ENCODE results near the gene ARHGAP31. TPM values are rescaled to one million over a fixed set of nuclear protein-coding genes. Genes with fewer than 3 reads are reported as not detected.
A peak's percentile ranks its signal among the peaks of the same experiment; 100 is the strongest.
"Not testable (repeated sequence)": the region's sequence is repeated elsewhere in the genome, so short reads cannot be mapped to it uniquely, and the experiment has no call there.

Gene ARHGAP31
- total RNA-seq, 2 experiments from 2014 or later, result 1.6 to 1.7 TPM

GRCh38 chr3:119352034-119352609, 57.9 kb downstream of the ARHGAP31 start:
- H3K4me3 Mint-ChIP-seq, result peak overlapping the region; percentile 2
- H3K27ac Mint-ChIP-seq, result no peak overlapping the region
- POLR2A ChIA-PET, result interaction anchor here (1.3 to 1.9 kb wide), 2 partner anchors 58 to 111 kb away, joined by 4 to 9 read pairs; partner anchors contain the start of genes ARHGAP31 and B4GALT4
- ATAC-seq (ENCODE audit: low read depth) (peak; percentile 78), DNase-seq (no peak)
- no peaks in the 10 kb centered on the region for H3K9me3 Mint-ChIP-seq
- H3K36me3 Mint-ChIP-seq, result no peaks in the 10 kb centered on the region
- H3K4me1 Mint-ChIP-seq, result peaks cover 19% of the 10 kb centered on the region
- peaks cover 9% of the 10 kb centered on the region for H3K27me3 Mint-ChIP-seq

GRCh38 chr3:119352863-119353527, 58.8 kb downstream of the ARHGAP31 start:
- Mint-ChIP-seq H3K27ac (no peak overlapping the region), H3K4me3 (no peak overlapping the region), H3K9me3 (no peaks in the 10 kb centered on the region), H3K4me1 (peaks cover 20% of the 10 kb centered on the region), H3K36me3 (no peaks in the 10 kb centered on the region), H3K27me3 (peaks cover 9% of the 10 kb centered on the region)
- POLR2A ChIA-PET, result interaction anchor here (1.3 to 1.9 kb wide), 2 partner anchors 59 to 112 kb away, joined by 4 to 9 read pairs; partner anchors contain the start of genes ARHGAP31 and B4GALT4
- DNase-seq (no peak), ATAC-seq (ENCODE audit: low read depth) (peak; percentile 49)

- H3K4me1 Mint-ChIP-seq, result peaks cover 20% of the 10 kb centered on the region
- POLR2A ChIA-PET; H3K9me3 Mint-ChIP-seq; ATAC-seq (ENCODE audit: low read depth); DNase-seq; H3K36me3 Mint-ChIP-seq; H3K4me3 Mint-ChIP-seq; H3K27ac Mint-ChIP-seq; H3K27me3 Mint-ChIP-seq: not testable (repeated sequence)
Measured at GRCh38 chr3:119355608-119356007, 61.4 kb downstream of the ARHGAP31 start.

GRCh38 chr3:119356646-119357045, 62.5 kb downstream of the ARHGAP31 start:
- ATAC-seq (ENCODE audit: low read depth) (no peak), DNase-seq (no peak)
- Mint-ChIP-seq H3K4me1 (peaks cover 20% of the 10 kb centered on the region), H3K27ac (no peak overlapping the region), H3K36me3 (no peaks in the 10 kb centered on the region), H3K27me3 (no peaks in the 10 kb centered on the region), H3K9me3 (no peaks in the 10 kb centered on the region), H3K4me3 (no peak overlapping the region)
- POLR2A ChIA-PET, result no interaction called here

- DNase-seq, result no peak
- no peaks in the 10 kb centered on the region for H3K36me3 Mint-ChIP-seq
- peak overlapping the region; percentile 20 for H3K4me3 Mint-ChIP-seq
- H3K4me1 Mint-ChIP-seq, result peaks cover 16% of the 10 kb centered on the region
- no peak overlapping the region for H3K27ac Mint-ChIP-seq
- no peaks in the 10 kb centered on the region for H3K27me3 Mint-ChIP-seq
- POLR2A ChIA-PET, result no interaction called here
- ATAC-seq (ENCODE audit: low read depth), result no peak
- H3K9me3 Mint-ChIP-seq, result no peaks in the 10 kb centered on the region
Measured at GRCh38 chr3:119357190-119357589, 63.0 kb downstream of the ARHGAP31 start.

GRCh38 chr3:119359476-119360326, 65.5 kb downstream of the ARHGAP31 start:
- Mint-ChIP-seq H3K4me1 (peaks cover 4% of the 10 kb centered on the region), H3K4me3 (no peak overlapping the region), H3K9me3 (no peaks in the 10 kb centered on the region), H3K27me3 (no peaks in the 10 kb centered on the region), H3K27ac (no peak overlapping the region), H3K36me3 (no peaks in the 10 kb centered on the region)
- DNase-seq (no peak), ATAC-seq (ENCODE audit: low read depth) (no peak)
- POLR2A ChIA-PET, result no interaction called here

- ATAC-seq (ENCODE audit: low read depth), result no peak
- peaks cover 4% of the 10 kb centered on the region for H3K4me1 Mint-ChIP-seq
- H3K27ac Mint-ChIP-seq, result no peak overlapping the region
- no peaks in the 10 kb centered on the region for H3K9me3 Mint-ChIP-seq
- POLR2A ChIA-PET, result no interaction called here
- DNase-seq, result no peak
- H3K36me3 Mint-ChIP-seq, result no peaks in the 10 kb centered on the region
- no peak overlapping the region for H3K4me3 Mint-ChIP-seq
- H3K27me3 Mint-ChIP-seq, result no peaks in the 10 kb centered on the region
Measured at GRCh38 chr3:119360736-119361462, 66.7 kb downstream of the ARHGAP31 start.

GRCh38 chr3:119362010-119362409, 67.8 kb downstream of the ARHGAP31 start:
- POLR2A ChIA-PET, result no interaction called here
- no peak overlapping the region for H3K4me3 Mint-ChIP-seq
- no peaks in the 10 kb centered on the region for H3K36me3 Mint-ChIP-seq

GRCh38 chr3:119362940-119363725, 69.0 kb downstream of the ARHGAP31 start:
- no peaks in the 10 kb centered on the region for H3K36me3 Mint-ChIP-seq
- no peak overlapping the region for H3K27ac Mint-ChIP-seq
- POLR2A ChIA-PET, result no interaction called here
- ATAC-seq (ENCODE audit: low read depth), result no peak
- H3K27me3 Mint-ChIP-seq, result no peaks in the 10 kb centered on the region
- DNase-seq, result no peak
- H3K4me3 Mint-ChIP-seq, result no peak overlapping the region
- no peaks in the 10 kb centered on the region for H3K4me1 Mint-ChIP-seq
- H3K9me3 Mint-ChIP-seq, result no peaks in the 10 kb centered on the region

More at GRCh38 chr3:119362010-119362409, 67.8 kb downstream of the ARHGAP31 start:
- Mint-ChIP-seq H3K27me3 (no peaks in the 10 kb centered on the region), H3K4me1 (peaks cover 2% of the 10 kb centered on the region), H3K27ac (no peak overlapping the region), H3K9me3 (no peaks in the 10 kb centered on the region)
- ATAC-seq (ENCODE audit: low read depth) (no peak), DNase-seq (no peak)

GRCh38 chr3:119364401-119364800, 70.2 kb downstream of the ARHGAP31 start:
- Mint-ChIP-seq H3K36me3 (no peaks in the 10 kb centered on the region), H3K27me3 (no peaks in the 10 kb centered on the region), H3K4me3 (no peak overlapping the region), H3K4me1 (no peaks in the 10 kb centered on the region), H3K9me3 (no peaks in the 10 kb centered on the region), H3K27ac (no peak overlapping the region)
- no peak for ATAC-seq (ENCODE audit: low read depth)
- POLR2A ChIA-PET, result no interaction called here
- DNase-seq, result no peak

GRCh38 chr3:119365418-119365817, 71.2 kb downstream of the ARHGAP31 start:
- no peak for DNase-seq
- POLR2A ChIA-PET, result no interaction called here
- no peak for ATAC-seq (ENCODE audit: low read depth)
- no peak overlapping the region for H3K4me3 Mint-ChIP-seq
- no peak overlapping the region for H3K27ac Mint-ChIP-seq
- no peaks in the 10 kb centered on the region for H3K36me3 Mint-ChIP-seq
- H3K4me1 Mint-ChIP-seq, result no peaks in the 10 kb centered on the region
- H3K27me3 Mint-ChIP-seq, result no peaks in the 10 kb centered on the region
- H3K9me3 Mint-ChIP-seq, result no peaks in the 10 kb centered on the region

GRCh38 chr3:119367000-119367399, 72.8 kb downstream of the ARHGAP31 start:
- H3K36me3 Mint-ChIP-seq, result no peaks in the 10 kb centered on the region
- H3K27ac Mint-ChIP-seq, result no peak overlapping the region
- ATAC-seq (ENCODE audit: low read depth) (no peak), DNase-seq (no peak)
- H3K4me1 Mint-ChIP-seq, result no peaks in the 10 kb centered on the region
- no peaks in the 10 kb centered on the region for H3K27me3 Mint-ChIP-seq
- POLR2A ChIA-PET, result no interaction called here
- H3K9me3 Mint-ChIP-seq, result no peaks in the 10 kb centered on the region
- no peak overlapping the region for H3K4me3 Mint-ChIP-seq

- Mint-ChIP-seq H3K4me1 (no peaks in the 10 kb centered on the region), H3K27ac (no peak overlapping the region), H3K9me3 (no peaks in the 10 kb centered on the region), H3K27me3 (no peaks in the 10 kb centered on the region), H3K4me3 (no peak overlapping the region), H3K36me3 (no peaks in the 10 kb centered on the region)
- POLR2A ChIA-PET, result no interaction called here
- no peak for DNase-seq
- ATAC-seq (ENCODE audit: low read depth), result no peak
Measured at GRCh38 chr3:119368298-119368697, 74.1 kb downstream of the ARHGAP31 start.

All from activated naive CD8-positive, alpha-beta T cell treated with anti-CD3 and anti-CD28 coated beads, Interleukin-2, amount 10 ng/mL, durations not matched to agents 7 days and 5 days (primary cell).